ENCODE measurements around the gene GDA. TPM values are rescaled to one million over a fixed set of nuclear protein-coding genes. Genes with fewer than 3 reads are reported as not detected.

The GDA gene
- total and polyA plus RNA-seq, 2 of the 8 experiments (the other 6 are each of a cell fraction or from before 2014, with no cell fraction given) = 0.35 to 3.0 TPM

DNA sequence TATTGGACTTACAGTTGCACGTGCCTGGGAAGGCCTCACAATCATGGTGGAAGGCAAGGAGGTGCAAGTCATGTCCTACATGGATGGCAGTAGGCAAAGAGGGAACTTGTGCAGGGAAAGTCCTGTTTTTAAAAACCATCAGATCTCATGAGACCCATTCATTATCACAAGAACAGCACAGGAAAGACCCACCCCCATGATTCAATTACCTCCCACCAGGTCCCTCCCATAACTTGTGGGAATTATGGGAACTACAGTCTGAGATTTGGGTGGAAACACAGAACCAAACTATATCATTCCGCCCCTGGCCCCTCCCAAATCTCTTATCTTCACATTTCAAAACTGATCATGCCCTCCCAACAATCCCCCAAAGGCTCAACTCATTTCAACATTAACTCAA, 140.2 kb downstream of the GDA start:
- DNase-seq (ENCODE audit: low read depth in 1 of 2, low spot score in 2 of 2) = no peak
- H4K8ac ChIP-seq (ENCODE audit: extremely low read depth, insufficient read depth, low read length) = no peak overlapping the region
- FAIRE-seq = no peak
- TF ChIP-seq YY1 (IDR thresholded peaks at IDR 0.05; ENCODE audit: low read depth, low read length) (no peak), CREB1 (IDR thresholded peaks at IDR 0.05) (no peak), JUND (IDR thresholded peaks at IDR 0.05; ENCODE audit: low read length) (no peak), CHD1 (IDR thresholded peaks at IDR 0.05; ENCODE audit: low read depth, low read length) (no peak), EZH2 (IDR thresholded peaks at IDR 0.05; ENCODE audit: low read depth, low read length, severe bottlenecking) (no peak), GABPA (IDR thresholded peaks at IDR 0.05; ENCODE audit: borderline replicate concordance, insufficient read depth, low read length) (no peak), RXRA (IDR thresholded peaks at IDR 0.05; ENCODE audit: insufficient read depth, low read depth, low read length) (no peak), POLR2A (IDR thresholded peaks at IDR 0.05; ENCODE audit: control extremely low read depth in 1 of 2, low read depth in 2 of 2, low read length in 2 of 2) (no peak), HDAC2 (IDR thresholded peaks at IDR 0.05; ENCODE audit: borderline replicate concordance in 1 of 2, low read depth in 2 of 2, low read length in 2 of 2) (no peak)
- TF ChIP-seq, protein P1, sequence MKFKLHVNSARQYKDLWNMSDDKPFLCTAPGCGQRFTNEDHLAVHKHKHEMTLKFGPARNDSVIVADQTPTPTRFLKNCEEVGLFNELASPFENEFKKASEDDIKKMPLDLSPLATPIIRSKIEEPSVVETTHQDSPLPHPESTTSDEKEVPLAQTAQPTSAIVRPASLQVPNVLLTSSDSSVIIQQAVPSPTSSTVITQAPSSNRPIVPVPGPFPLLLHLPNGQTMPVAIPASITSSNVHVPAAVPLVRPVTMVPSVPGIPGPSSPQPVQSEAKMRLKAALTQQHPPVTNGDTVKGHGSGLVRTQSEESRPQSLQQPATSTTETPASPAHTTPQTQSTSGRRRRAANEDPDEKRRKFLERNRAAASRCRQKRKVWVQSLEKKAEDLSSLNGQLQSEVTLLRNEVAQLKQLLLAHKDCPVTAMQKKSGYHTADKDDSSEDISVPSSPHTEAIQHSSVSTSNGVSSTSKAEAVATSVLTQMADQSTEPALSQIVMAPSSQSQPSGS (IDR thresholded peaks at IDR 0.05; ENCODE audit: low read length) = no peak

More for the DNA sequence above, 140.2 kb downstream of the GDA start:
- Histone ChIP-seq H3K4ac (replicated peaks; ENCODE audit: insufficient read length, low read depth, low read length) (no peak overlapping the region), H2BK20ac (ENCODE audit: low read length) (no peak overlapping the region), H4K5ac (ENCODE audit: insufficient read length, low read depth, low read length) (no peak overlapping the region), H2AK5ac (ENCODE audit: low read depth, low read length) (no peak overlapping the region), H2BK120ac (replicated peaks; ENCODE audit: low read depth, low read length) (no peak overlapping the region), H3K27me3 (replicated peaks in 1 of 4; ENCODE audit: control insufficient read depth in 3 of 4, extremely low read depth in 1 of 4, insufficient read depth in 3 of 4, low read length in 3 of 4) (no peaks in the 10 kb centered on the region), H2AFZ (ENCODE audit: low read length) (no peak overlapping the region), H2BK15ac (ENCODE audit: low read length) (no peak overlapping the region), H3K79me2 (ENCODE audit: control insufficient read depth in 1 of 2, insufficient read depth in 2 of 2, low read length in 2 of 2) (no peaks in the 10 kb centered on the region), H4K20me1 (replicated peaks in 1 of 2; ENCODE audit: control insufficient read depth in 1 of 2, insufficient read depth in 2 of 2, low read length in 2 of 2) (no peaks in the 10 kb centered on the region), H3K14ac (ENCODE audit: insufficient read length) (no peak overlapping the region), H3K36me3 (ENCODE audit: control insufficient read depth in 2 of 4, insufficient read depth in 4 of 4, low read length in 3 of 4) (no peaks in the 10 kb centered on the region), H3K9ac (replicated peaks in 1 of 4; ENCODE audit: extremely low read depth in 1 of 4, low read depth in 3 of 4, low read length in 3 of 4) (no peak overlapping the region), H3K79me1 (ENCODE audit: low read depth, low read length) (no peaks in the 10 kb centered on the region), H3K56ac (replicated peaks; ENCODE audit: insufficient read length, low read depth, low read length) (no peak overlapping the region), H3K23me2 (ENCODE audit: low read depth, low read length) (no peaks in the 10 kb centered on the region), H3K18ac (ENCODE audit: extremely low read depth, low read length) (no peak overlapping the region), H4K91ac (replicated peaks; ENCODE audit: insufficient read length, low read length) (no peak overlapping the region), H3K4me2 (ENCODE audit: insufficient read depth in 1 of 2, low read depth in 2 of 2, low read length in 2 of 2) (no peak overlapping the region), H3K4me3 (ENCODE audit: extremely low read depth in 1 of 4, insufficient read depth in 2 of 4, low read depth in 3 of 4, low read length in 4 of 4) (no peak overlapping the region), H3K9me3 (ENCODE audit: insufficient read depth in 2 of 2, low read depth in 1 of 2, low read length in 1 of 2) (0 out of 4 replicates have a peak, but pooled peaks cover 0 to 3% of the 10 kb centered on the region in 2 experiments), H3K27ac (ENCODE audit: low read depth, low read length) (no peak overlapping the region), H2BK12ac (ENCODE audit: low read depth, low read length) (no peak overlapping the region), H3K23ac (ENCODE audit: insufficient read length) (no peak overlapping the region), H2BK5ac (ENCODE audit: low read depth, low read length) (no peak overlapping the region), H3K4me1 (replicated peaks in 1 of 4; ENCODE audit: control insufficient read depth in 3 of 4, insufficient read depth in 4 of 4, low read length in 3 of 4) (no peaks in the 10 kb centered on the region)
- ChIA-PET POLR2A (ENCODE audit: partially characterized antibody) (no interaction called here), CTCF (ENCODE audit: partially characterized antibody) (interaction anchor here (0.7 to 4.2 kb wide), 3 partner anchors 8 to 533 kb away, joined by 3 to 26 read pairs (median 4); no protein-coding TSS in a partner anchor)
- WGBS, 2 experiments (ENCODE audit: extremely low coverage in 1 of 2, insufficient coverage in 1 of 2, insufficient read length in 1 of 2, insufficient replicate concordance in 2 of 2, low coverage in 1 of 2, low lambda C conversion rate in 2 of 2, missing lambda C conversion rate in 1 of 2) = 81% methylated on average over 2 of the region's 2 CpGs; no CpG with 5 or more reads in 1 of the 2 experiments
